Measurements from ENCODE around the gene FAM83F.

The FAM83F gene

GRCh38 chr22:40026641-40027040, 31.9 kb downstream of the FAM83F start:
- no peaks in the 10 kb centered on the region for H3K27me3 Mint-ChIP-seq

DNA sequence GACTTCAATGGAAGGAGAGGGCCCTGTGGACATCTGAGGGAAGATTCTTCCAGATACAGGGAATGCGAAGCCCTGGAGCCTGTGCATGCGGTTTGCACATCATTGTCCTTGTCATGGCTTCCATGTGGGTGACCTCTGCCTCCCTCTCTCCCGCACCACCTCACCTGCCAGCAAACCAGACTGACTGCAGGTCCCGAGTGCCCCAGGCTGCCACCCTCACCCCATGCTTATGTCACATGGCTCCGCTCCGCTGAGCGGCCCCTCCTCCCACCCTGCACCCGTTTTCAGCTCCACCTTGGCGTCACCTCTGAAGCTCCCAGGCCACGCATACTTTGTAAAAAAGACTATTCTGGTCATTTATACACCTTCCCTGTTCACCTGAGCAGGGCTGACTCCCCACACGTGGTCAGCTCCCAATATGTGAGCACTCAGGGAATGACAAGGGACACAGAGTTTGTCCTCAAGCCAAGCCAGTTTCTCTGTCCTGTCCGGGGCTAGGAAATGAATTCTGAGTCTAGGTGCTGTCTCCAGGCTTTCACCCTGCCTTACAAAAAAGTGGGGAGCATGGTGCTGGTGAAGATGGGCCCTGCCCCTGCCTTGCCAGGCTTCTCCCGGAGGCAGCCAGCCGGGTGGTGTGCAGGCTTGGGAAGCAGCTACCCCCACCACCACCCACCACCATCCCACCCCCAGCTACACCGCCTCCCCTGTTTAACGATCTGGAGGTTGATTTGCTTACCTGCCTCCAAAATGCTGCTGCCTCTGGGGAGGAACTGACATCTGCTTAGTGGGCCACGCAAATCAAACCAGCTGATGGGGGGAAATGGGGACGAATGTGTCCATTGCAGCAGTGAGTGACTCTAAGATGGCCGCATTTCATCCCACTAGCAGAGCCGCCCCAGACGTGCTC, 32.7 kb downstream of the FAM83F start:
- Mint-ChIP-seq H3K4me3 (no peak overlapping the region), H3K27me3 (no peaks in the 10 kb centered on the region), H3K9me3 (no peaks in the 10 kb centered on the region), H3K36me3 (ENCODE audit: low read depth) (no peaks in the 10 kb centered on the region), H3K4me1 (ENCODE audit: low read depth) (peaks cover 9% of the 10 kb centered on the region), H3K27ac (no peak overlapping the region)
- no peak for DNase-seq

More at GRCh38 chr22:40026641-40027040, 31.9 kb downstream of the FAM83F start:
- no peak for DNase-seq
- Mint-ChIP-seq H3K4me1 (ENCODE audit: low read depth) (peaks cover 9% of the 10 kb centered on the region), H3K36me3 (ENCODE audit: low read depth) (no peaks in the 10 kb centered on the region), H3K27ac (no peak overlapping the region), H3K4me3 (no peak overlapping the region), H3K9me3 (no peaks in the 10 kb centered on the region)

- H3K4me1 Mint-ChIP-seq (ENCODE audit: low read depth) = peaks cover 9% of the 10 kb centered on the region
- no peak overlapping the region for H3K27ac Mint-ChIP-seq
- no peak for DNase-seq
- H3K27me3 Mint-ChIP-seq = no peaks in the 10 kb centered on the region
- no peak overlapping the region for H3K4me3 Mint-ChIP-seq
- no peaks in the 10 kb centered on the region for H3K9me3 Mint-ChIP-seq
- no peaks in the 10 kb centered on the region for H3K36me3 Mint-ChIP-seq (ENCODE audit: low read depth)
These were observed 33.3 kb downstream of the FAM83F start for GRCh38 chr22:40028098-40028425.

DNA sequence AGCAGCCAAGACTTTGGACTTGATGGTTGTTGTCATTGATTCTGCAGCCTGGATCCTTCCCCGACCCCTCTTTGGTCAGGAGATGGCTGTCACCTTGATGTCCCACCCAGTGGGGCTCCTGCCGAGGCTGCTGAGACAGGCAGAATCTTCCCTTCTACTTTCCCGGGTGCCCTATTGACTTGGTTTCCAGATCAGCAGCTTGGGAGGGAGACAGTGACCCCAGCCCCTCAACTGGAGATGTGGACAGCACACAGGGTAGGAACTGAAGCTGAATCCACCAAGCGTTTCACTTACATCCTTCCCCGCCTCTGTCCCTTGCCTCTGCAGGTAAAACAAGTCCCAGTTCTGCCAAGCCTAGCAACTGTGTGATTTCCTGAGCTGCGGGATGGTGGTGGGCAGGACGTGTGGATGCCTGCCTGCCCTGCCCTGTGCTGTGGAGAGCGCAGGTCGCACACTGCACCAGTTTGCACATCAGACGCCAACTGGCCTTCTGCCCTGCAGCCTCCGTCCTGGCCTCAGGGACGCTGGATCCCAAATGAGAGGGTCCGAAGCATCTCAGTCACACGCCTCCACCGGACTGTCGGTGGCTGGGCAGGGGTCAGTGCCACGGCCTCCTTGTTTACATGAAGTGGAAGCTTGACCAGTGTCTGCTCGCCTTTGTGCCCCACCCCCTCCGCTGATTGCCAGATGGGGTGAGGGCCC, 34.6 kb downstream of the FAM83F start:
- H3K4me3 Mint-ChIP-seq = no peak overlapping the region
- H3K36me3 Mint-ChIP-seq (ENCODE audit: low read depth) = no peaks in the 10 kb centered on the region
- no peaks in the 10 kb centered on the region for H3K9me3 Mint-ChIP-seq
- H3K27ac Mint-ChIP-seq = no peak overlapping the region
- no peaks in the 10 kb centered on the region for H3K27me3 Mint-ChIP-seq
- no peak for DNase-seq
- H3K4me1 Mint-ChIP-seq (ENCODE audit: low read depth) = peaks cover 9% of the 10 kb centered on the region

DNA sequence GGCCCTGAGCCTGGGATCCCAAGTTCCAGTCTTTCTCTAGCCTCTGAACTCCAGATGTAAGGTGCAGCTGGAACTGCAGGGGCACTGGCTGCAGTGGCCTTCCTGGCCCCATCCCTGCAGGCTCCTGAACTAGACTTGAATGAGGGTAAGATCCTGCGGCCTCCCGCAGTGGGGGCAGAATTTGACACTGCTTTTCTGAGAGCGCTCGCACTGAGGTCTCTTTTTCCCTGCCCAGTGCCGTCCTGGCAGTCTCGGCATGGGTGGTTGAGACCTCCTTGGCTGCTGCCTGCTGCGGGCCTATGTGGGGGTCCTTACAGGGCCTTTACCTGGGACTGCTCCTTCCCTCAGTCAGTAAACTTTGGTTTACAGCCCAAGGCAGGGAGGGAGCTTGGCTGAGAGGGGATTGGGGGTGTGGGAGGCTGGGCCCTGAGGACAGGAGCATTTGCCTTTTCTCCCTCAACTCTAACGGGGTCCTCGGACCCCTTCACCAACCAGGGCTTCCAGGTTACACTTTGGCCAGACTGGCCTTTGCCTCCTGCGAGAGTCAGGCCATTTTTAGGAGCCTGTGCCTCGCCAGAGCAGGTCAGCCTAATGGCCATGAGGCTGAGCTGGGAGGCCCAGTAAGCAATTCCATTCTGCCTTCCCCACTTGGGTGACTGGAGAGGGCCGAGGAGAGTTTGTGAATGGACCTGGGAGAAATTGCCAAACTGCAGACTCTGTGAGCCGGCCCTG, 35.4 kb downstream of the FAM83F start:
- no peaks in the 10 kb centered on the region for H3K36me3 Mint-ChIP-seq (ENCODE audit: low read depth)
- no peaks in the 10 kb centered on the region for H3K27me3 Mint-ChIP-seq

GRCh38 chr22:40030758-40031095, 36.0 kb downstream of the FAM83F start:
- Mint-ChIP-seq H3K36me3 (ENCODE audit: low read depth) (no peaks in the 10 kb centered on the region), H3K27me3 (no peaks in the 10 kb centered on the region), H3K9me3 (no peaks in the 10 kb centered on the region), H3K4me3 (no peak overlapping the region), H3K4me1 (ENCODE audit: low read depth) (peaks cover 4% of the 10 kb centered on the region), H3K27ac (no peak overlapping the region)
- DNase-seq = no peak

More for the DNA sequence above, 35.4 kb downstream of the FAM83F start:
- Mint-ChIP-seq H3K9me3 (no peaks in the 10 kb centered on the region), H3K4me1 (ENCODE audit: low read depth) (peaks cover 4% of the 10 kb centered on the region), H3K4me3 (no peak overlapping the region), H3K27ac (no peak overlapping the region)
- DNase-seq = no peak

GRCh38 chr22:40031766-40032470, 37.2 kb downstream of the FAM83F start:
- Mint-ChIP-seq H3K27me3 (no peaks in the 10 kb centered on the region), H3K36me3 (ENCODE audit: low read depth) (no peaks in the 10 kb centered on the region), H3K27ac (no peak overlapping the region), H3K9me3 (no peaks in the 10 kb centered on the region), H3K4me1 (ENCODE audit: low read depth) (peaks cover 5% of the 10 kb centered on the region), H3K4me3 (no peak overlapping the region)
- no peak for DNase-seq

DNA sequence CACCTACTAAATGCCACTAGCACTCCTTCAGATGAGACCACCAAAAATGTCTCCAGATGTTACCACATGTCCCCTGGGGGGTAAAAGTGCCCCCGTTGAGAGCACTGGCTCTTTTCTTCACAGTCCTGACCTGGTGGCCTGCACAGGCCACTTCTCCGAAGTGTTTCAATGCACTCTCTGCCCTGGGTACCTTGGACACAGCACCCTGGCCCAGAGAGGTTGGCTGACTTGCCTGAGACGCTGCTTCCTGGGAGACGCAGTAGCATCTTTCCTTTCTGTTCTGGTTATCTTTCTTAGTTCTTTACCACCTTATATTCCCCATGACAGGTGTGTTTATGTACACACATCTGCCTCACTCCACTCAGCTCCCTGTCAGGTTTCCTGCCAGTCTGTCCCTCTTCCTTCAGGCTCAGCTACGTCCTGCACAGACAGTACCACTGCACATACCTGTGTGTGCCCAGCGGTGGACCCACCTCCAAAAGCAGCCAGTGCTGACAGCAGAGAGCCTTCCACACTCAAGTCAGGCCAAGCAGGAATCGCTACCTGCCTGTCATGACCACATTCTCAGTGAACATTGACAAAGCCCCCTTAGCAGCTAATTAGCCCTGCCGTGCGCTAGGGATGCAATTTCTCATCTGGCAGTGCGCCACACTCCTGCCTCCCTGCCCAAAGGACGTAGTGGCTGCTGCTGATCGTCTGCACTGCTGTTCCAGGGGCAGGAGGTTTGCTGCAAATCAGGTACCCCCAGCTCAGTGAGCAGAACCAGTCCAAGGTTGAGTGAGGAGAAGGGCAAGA, 39.0 kb downstream of the FAM83F start:
- H3K27ac Mint-ChIP-seq = no peak overlapping the region
- H3K9me3 Mint-ChIP-seq = no peaks in the 10 kb centered on the region
- peaks cover 10% of the 10 kb centered on the region for H3K27me3 Mint-ChIP-seq
- H3K4me1 Mint-ChIP-seq (ENCODE audit: low read depth) = peaks cover 5% of the 10 kb centered on the region
- H3K4me3 Mint-ChIP-seq = no peak overlapping the region
- no peaks in the 10 kb centered on the region for H3K36me3 Mint-ChIP-seq (ENCODE audit: low read depth)
- DNase-seq = no peak

- H3K9me3 Mint-ChIP-seq = no peaks in the 10 kb centered on the region
- no peak for DNase-seq
- no peaks in the 10 kb centered on the region for H3K36me3 Mint-ChIP-seq (ENCODE audit: low read depth)
- H3K4me3 Mint-ChIP-seq = no peak overlapping the region
- H3K4me1 Mint-ChIP-seq (ENCODE audit: low read depth) = peaks cover 5% of the 10 kb centered on the region
- H3K27ac Mint-ChIP-seq = no peak overlapping the region
- H3K27me3 Mint-ChIP-seq = peaks cover 15% of the 10 kb centered on the region
These were observed 40.6 kb downstream of the FAM83F start for GRCh38 chr22:40035351-40035750.

DNA sequence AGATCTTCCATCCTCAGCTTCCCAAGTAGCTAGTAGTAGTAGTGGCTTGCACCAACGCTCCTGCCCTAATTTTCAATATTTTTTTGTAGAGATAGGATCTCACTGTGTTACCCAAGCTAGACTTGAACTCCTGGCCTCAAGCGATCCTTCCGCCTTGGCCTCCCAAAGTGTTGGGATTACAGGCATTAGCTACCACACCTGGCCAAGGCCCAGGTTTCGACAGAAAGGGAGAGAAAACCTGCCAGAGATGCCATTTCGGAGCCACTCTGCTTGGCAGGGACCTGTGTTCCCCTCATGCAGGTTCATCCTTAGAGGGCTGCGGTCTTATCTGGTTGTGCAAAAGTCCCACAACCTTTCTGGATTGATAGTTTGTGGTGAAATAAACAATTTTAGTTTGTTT, 41.4 kb downstream of the FAM83F start:
- Mint-ChIP-seq H3K27ac (no peak overlapping the region), H3K36me3 (ENCODE audit: low read depth) (no peaks in the 10 kb centered on the region), H3K4me1 (ENCODE audit: low read depth) (peaks cover 1% of the 10 kb centered on the region), H3K4me3 (no peak overlapping the region), H3K9me3 (no peaks in the 10 kb centered on the region), H3K27me3 (peaks cover 15% of the 10 kb centered on the region)
- DNase-seq = no peak

GRCh38 chr22:40036591-40037225, 42.0 kb downstream of the FAM83F start:
- H3K27me3 Mint-ChIP-seq = peaks cover 15% of the 10 kb centered on the region
- peaks cover 1% of the 10 kb centered on the region for H3K4me1 Mint-ChIP-seq (ENCODE audit: low read depth)
- no peak overlapping the region for H3K4me3 Mint-ChIP-seq
- no peaks in the 10 kb centered on the region for H3K36me3 Mint-ChIP-seq (ENCODE audit: low read depth)
- DNase-seq = peak; percentile 70
- no peak overlapping the region for H3K27ac Mint-ChIP-seq
- H3K9me3 Mint-ChIP-seq = no peaks in the 10 kb centered on the region

DNA sequence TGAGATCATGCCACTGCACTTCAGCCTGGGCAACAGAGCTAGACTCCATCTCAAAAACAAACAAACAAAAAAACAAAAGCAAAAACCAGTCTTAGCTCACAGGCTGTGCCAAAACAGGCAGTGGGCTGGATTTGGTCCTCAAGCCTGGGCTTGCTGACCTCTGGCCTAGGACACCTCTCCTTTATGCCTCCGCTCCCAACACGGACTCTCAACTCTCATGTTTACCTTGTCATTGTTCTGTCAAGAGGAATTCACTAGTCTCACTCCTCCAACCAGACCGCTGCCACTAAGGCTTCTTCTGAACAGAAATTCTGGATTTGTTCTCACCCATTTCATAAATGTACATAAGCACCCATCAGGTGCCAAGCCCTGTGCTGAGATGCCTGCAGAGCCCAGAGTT, 42.6 kb downstream of the FAM83F start:
- H3K27ac Mint-ChIP-seq = no peak overlapping the region
- H3K4me1 Mint-ChIP-seq (ENCODE audit: low read depth) = peaks cover 1% of the 10 kb centered on the region
- no peak for DNase-seq
- H3K27me3 Mint-ChIP-seq = peaks cover 15% of the 10 kb centered on the region
- no peak overlapping the region for H3K4me3 Mint-ChIP-seq
- no peaks in the 10 kb centered on the region for H3K9me3 Mint-ChIP-seq
- no peaks in the 10 kb centered on the region for H3K36me3 Mint-ChIP-seq (ENCODE audit: low read depth)

DNA sequence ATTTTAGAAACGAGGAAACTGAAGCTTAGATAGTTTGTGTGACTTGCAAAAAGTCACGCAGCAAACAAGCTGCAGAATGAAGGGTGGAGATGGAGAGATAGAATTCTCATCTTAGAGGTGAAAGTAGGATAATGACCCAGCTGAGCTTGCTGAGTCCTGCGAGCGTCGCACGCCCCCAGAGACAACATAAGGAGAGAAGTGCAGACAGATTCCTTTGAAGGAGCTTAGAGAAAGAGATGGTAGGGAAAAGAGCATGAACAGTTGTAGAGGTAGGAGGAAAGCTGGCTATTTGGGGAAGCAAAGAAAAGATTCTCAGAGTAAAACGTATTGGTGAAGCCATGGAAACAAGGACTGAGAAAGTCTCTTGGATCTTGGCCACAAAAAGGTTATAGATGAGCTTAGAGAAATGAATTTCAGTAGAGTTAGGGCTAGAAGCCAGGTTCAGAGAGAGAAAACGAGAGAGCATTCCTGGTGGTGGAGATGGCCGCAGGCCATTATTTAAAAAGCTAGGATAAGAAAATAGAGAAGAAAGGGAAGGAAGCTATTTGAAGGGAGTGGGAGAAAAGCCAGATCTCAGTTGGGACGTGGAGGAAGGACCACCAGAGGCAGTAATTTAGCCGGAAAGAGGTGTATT, 44.8 kb downstream of the FAM83F start:
- H3K27ac Mint-ChIP-seq = no peak overlapping the region
- peaks cover 5% of the 10 kb centered on the region for H3K36me3 Mint-ChIP-seq (ENCODE audit: low read depth)
- H3K9me3 Mint-ChIP-seq = no peaks in the 10 kb centered on the region
- H3K4me3 Mint-ChIP-seq = no peak overlapping the region
- DNase-seq = no peak
- peaks cover 11% of the 10 kb centered on the region for H3K4me1 Mint-ChIP-seq (ENCODE audit: low read depth)
- peaks cover 15% of the 10 kb centered on the region for H3K27me3 Mint-ChIP-seq
